Measurements from ENCODE around the gene GOLGA8M.
"Not testable (repeated sequence)": the region's sequence is repeated elsewhere in the genome, so short reads cannot be mapped to it uniquely, and the experiment has no call there.

Gene GOLGA8M

GRCh38 chr15:28712270-28712669 lies at the start of gene GOLGA8M:
TSS of gene GOLGA8M (minus strand) at chr15:28712421. CDS start at chr15:28712323, 98 bp downstream.
- not testable (repeated sequence) for DNase-seq

- DNase-seq = not testable (repeated sequence)
Measured at GRCh38 chr15:28742890-28743289, 30.7 kb upstream of the GOLGA8M start.

- DNase-seq = not testable (repeated sequence)
Measured at GRCh38 chr15:28738590-28739292, 26.5 kb upstream of the GOLGA8M start.

- DNase-seq = not testable (repeated sequence)
Measured at GRCh38 chr15:28738200-28738561, 26.0 kb upstream of the GOLGA8M start.

GRCh38 chr15:28737521-28738199 lies 25.4 kb upstream of the GOLGA8M start:
- not testable (repeated sequence) for DNase-seq

- peak; percentile 56 for DNase-seq
Measured at GRCh38 chr15:28728061-28728460, 15.8 kb upstream of the GOLGA8M start.

- not testable (repeated sequence) for DNase-seq
Measured at GRCh38 chr15:28727026-28727425, 14.8 kb upstream of the GOLGA8M start.

GRCh38 chr15:28726102-28726501 lies 13.9 kb upstream of the GOLGA8M start:
- no peak for DNase-seq

GRCh38 chr15:28725556-28725955 lies 13.3 kb upstream of the GOLGA8M start:
- DNase-seq = no peak

- not testable (repeated sequence) for DNase-seq
Measured at GRCh38 chr15:28723986-28724385, 11.8 kb upstream of the GOLGA8M start.

- DNase-seq = not testable (repeated sequence)
Measured at GRCh38 chr15:28719626-28720025, 7.4 kb upstream of the GOLGA8M start.

- DNase-seq = not testable (repeated sequence)
Measured at GRCh38 chr15:28718576-28718975, 6.4 kb upstream of the GOLGA8M start.

GRCh38 chr15:28714176-28714575 lies 2.0 kb upstream of the GOLGA8M start:
- not testable (repeated sequence) for DNase-seq

GRCh38 chr15:28703927-28704326 lies 8.3 kb downstream of the GOLGA8M start:
- DNase-seq = not testable (repeated sequence)

GRCh38 chr15:28702427-28702826 lies 9.8 kb downstream of the GOLGA8M start:
- not testable (repeated sequence) for DNase-seq

GRCh38 chr15:28694006-28694751 lies 18.0 kb downstream of the GOLGA8M start:
- not testable (repeated sequence) for DNase-seq

GRCh38 chr15:28693021-28693420 lies 19.2 kb downstream of the GOLGA8M start:
- DNase-seq = not testable (repeated sequence)

GRCh38 chr15:28673533-28673932 lies 38.7 kb downstream of the GOLGA8M start:
- DNase-seq = not testable (repeated sequence)

GRCh38 chr15:28672122-28672521 lies 40.1 kb downstream of the GOLGA8M start:
- DNase-seq = not testable (repeated sequence)

GRCh38 chr15:28666402-28666801 lies 45.8 kb downstream of the GOLGA8M start:
- not testable (repeated sequence) for DNase-seq

GRCh38 chr15:28664575-28664974 lies 47.6 kb downstream of the GOLGA8M start:
- not testable (repeated sequence) for DNase-seq

- DNase-seq = not testable (repeated sequence)
Measured at GRCh38 chr15:28663717-28664116, 48.5 kb downstream of the GOLGA8M start.

GRCh38 chr15:28660750-28661149 lies 51.5 kb downstream of the GOLGA8M start:
- DNase-seq = not testable (repeated sequence)

- not testable (repeated sequence) for DNase-seq
Measured at GRCh38 chr15:28656018-28656360, 56.2 kb downstream of the GOLGA8M start.
